HUES64 (cell line): Measurements from ENCODE around the gene CASK.

Source experiments
- H3K27ac ChIP-seq: 2 replicates; pipeline ENCODE4 v1.7.0; 2013; ENCODE audit warnings: low read depth, low read length, inconsistent platforms
- H3K27me3 ChIP-seq: 2 replicates; pipeline ENCODE4 v1.6.1; 2013; ENCODE audit warnings: mild to moderate bottlenecking, low read length; ENCODE audit not compliant: insufficient read depth
- H3K36me3 ChIP-seq: 2 replicates; pipeline ENCODE4 v1.6.1; 2013; ENCODE audit warnings: mild to moderate bottlenecking, low read length; ENCODE audit not compliant: insufficient read depth
- H3K4me1 ChIP-seq: 2 replicates; pipeline ENCODE4 v1.6.1; 2013; ENCODE audit warnings: mild to moderate bottlenecking, low read length, moderate library complexity; ENCODE audit not compliant: insufficient read depth
- H3K4me3 ChIP-seq: 2 replicates; pipeline ENCODE4 v1.5.1; 2013; ENCODE audit warnings: mild to moderate bottlenecking, low read length, moderate library complexity
- H3K9ac ChIP-seq: 2 replicates; pipeline ENCODE4 v1.6.1; 2013; ENCODE audit warnings: mild to moderate bottlenecking, low read depth, low read length
- H3K9me3 ChIP-seq: 2 replicates; pipeline ENCODE4 v1.6.1; 2013; ENCODE audit warnings: low read depth, low read length; ENCODE audit not compliant: insufficient read depth
- WGBS: fragments of 150-250, 120-280 bp; methylation state at CpG from one replicate; pipeline ENCODE4 v1.1.7; 2013; ENCODE audit warnings: missing lambda C conversion rate; 5-methylcytosine and 5-hydroxymethylcytosine counted together

Gene CASK

GRCh38 chrX:41827886-41828285, 95.5 kb downstream of the CASK start:
- Histone ChIP-seq H3K27ac (no peak overlapping the region), H3K9me3 (no peaks in the 10 kb centered on the region), H3K9ac (no peak overlapping the region), H3K36me3 (no peaks in the 10 kb centered on the region), H3K27me3 (no peaks in the 10 kb centered on the region), H3K4me1 (peaks cover 3% of the 10 kb centered on the region; the same call in 1 of the 2 replicates), H3K4me3 (no peak overlapping the region)

- Histone ChIP-seq H3K4me1 (peaks cover 3% of the 10 kb centered on the region; the same call in 1 of the 2 replicates), H3K9me3 (no peaks in the 10 kb centered on the region), H3K9ac (no peak overlapping the region), H3K27ac (no peak overlapping the region), H3K27me3 (no peaks in the 10 kb centered on the region), H3K4me3 (no peak overlapping the region), H3K36me3 (no peaks in the 10 kb centered on the region)
- 80% methylated on average over 1 of the region's 2 CpGs for WGBS
Measured at GRCh38 chrX:41825796-41826195, 97.6 kb downstream of the CASK start.

GRCh38 chrX:41824551-41824950, 98.8 kb downstream of the CASK start:
- peaks cover 3% of the 10 kb centered on the region; the same call in 1 of the 2 replicates for H3K4me1 ChIP-seq
- no peak overlapping the region for H3K27ac ChIP-seq
- WGBS, result 93% methylated on average over 3 of the region's 3 CpGs
- H3K27me3 ChIP-seq, result no peaks in the 10 kb centered on the region
- H3K9me3 ChIP-seq, result no peaks in the 10 kb centered on the region
- H3K4me3 ChIP-seq, result no peak overlapping the region
- H3K9ac ChIP-seq, result no peak overlapping the region
- H3K36me3 ChIP-seq, result no peaks in the 10 kb centered on the region

- no peak overlapping the region for H3K27ac ChIP-seq
- H3K4me1 ChIP-seq, result peaks cover 3% of the 10 kb centered on the region; the same call in 1 of the 2 replicates
- no peak overlapping the region for H3K4me3 ChIP-seq
- H3K27me3 ChIP-seq, result no peaks in the 10 kb centered on the region
- no peaks in the 10 kb centered on the region for H3K36me3 ChIP-seq
- H3K9me3 ChIP-seq, result no peaks in the 10 kb centered on the region
- 97% methylated on average over 4 of the region's 4 CpGs for WGBS
- no peak overlapping the region for H3K9ac ChIP-seq
Measured at GRCh38 chrX:41823402-41823801, 100.0 kb downstream of the CASK start.

GRCh38 chrX:41822892-41823291, 100.5 kb downstream of the CASK start:
- Histone ChIP-seq H3K9ac (no peak overlapping the region), H3K4me1 (no peaks in the 10 kb centered on the region; the same call in 1 of the 2 replicates), H3K27ac (no peak overlapping the region), H3K36me3 (no peaks in the 10 kb centered on the region), H3K9me3 (no peaks in the 10 kb centered on the region), H3K4me3 (no peak overlapping the region), H3K27me3 (no peaks in the 10 kb centered on the region)
- no CpG with 5 or more reads among the region's 2 CpGs for WGBS

GRCh38 chrX:41808047-41808446, 115.3 kb downstream of the CASK start:
- H3K27me3 ChIP-seq, result no peaks in the 10 kb centered on the region
- no peak overlapping the region for H3K9ac ChIP-seq
- H3K36me3 ChIP-seq, result 0 out of 2 replicates have a peak, but pooled peaks cover 2% of the 10 kb centered on the region
- no peak overlapping the region for H3K27ac ChIP-seq
- H3K4me3 ChIP-seq, result no peak overlapping the region
- 0 out of 2 replicates have a peak, but pooled peaks cover 4% of the 10 kb centered on the region for H3K4me1 ChIP-seq
- peaks cover 5% of the 10 kb centered on the region; the same call in 1 of the 2 replicates for H3K9me3 ChIP-seq
- WGBS, result 97% methylated on average over 5 of the region's 5 CpGs

- H3K4me1 ChIP-seq, result 0 out of 2 replicates have a peak, but pooled peaks cover 4% of the 10 kb centered on the region
- H3K36me3 ChIP-seq, result no peaks in the 10 kb centered on the region
- WGBS, result 60% methylated on average over 6 of the region's 6 CpGs
- no peak overlapping the region for H3K4me3 ChIP-seq
- no peaks in the 10 kb centered on the region for H3K27me3 ChIP-seq
- no peak overlapping the region for H3K9ac ChIP-seq
- 0 out of 2 replicates have a peak, but pooled peaks cover under 1% of the 10 kb centered on the region for H3K9me3 ChIP-seq
- H3K27ac ChIP-seq, result no peak overlapping the region
Measured at GRCh38 chrX:41802958-41803357, 120.4 kb downstream of the CASK start.

- Histone ChIP-seq H3K27me3 (no peaks in the 10 kb centered on the region), H3K4me1 (0 out of 2 replicates have a peak, but pooled peaks cover 2% of the 10 kb centered on the region), H3K9me3 (no peaks in the 10 kb centered on the region), H3K9ac (no peak overlapping the region), H3K36me3 (no peaks in the 10 kb centered on the region), H3K4me3 (no peak overlapping the region), H3K27ac (no peak overlapping the region)
- WGBS, result 82% methylated on average over 5 of the region's 6 CpGs
Measured at GRCh38 chrX:41799661-41800060, 123.7 kb downstream of the CASK start.

GRCh38 chrX:41796577-41796976, 126.8 kb downstream of the CASK start:
- 93% methylated on average over 1 of the region's 1 CpG for whole genome bisulfite sequencing
- Histone ChIP-seq H3K9ac (no peak overlapping the region), H3K9me3 (no peaks in the 10 kb centered on the region), H3K4me1 (no peaks in the 10 kb centered on the region), H3K4me3 (no peak overlapping the region), H3K36me3 (no peaks in the 10 kb centered on the region), H3K27ac (no peak overlapping the region), H3K27me3 (no peaks in the 10 kb centered on the region)

GRCh38 chrX:41796046-41796445, 127.3 kb downstream of the CASK start:
- no peaks in the 10 kb centered on the region for H3K9me3 ChIP-seq
- WGBS, result 100% methylated on average over 1 of the region's 1 CpG

GRCh38 chrX:41789374-41789773, 134.0 kb downstream of the CASK start:
- H3K9me3 ChIP-seq, result no peaks in the 10 kb centered on the region
- no peak overlapping the region for H3K4me3 ChIP-seq
- no peak overlapping the region for H3K27ac ChIP-seq
- H3K27me3 ChIP-seq, result no peaks in the 10 kb centered on the region
- no peak overlapping the region for H3K9ac ChIP-seq
- H3K4me1 ChIP-seq, result no peaks in the 10 kb centered on the region
- WGBS, result 100% methylated on average over 1 of the region's 2 CpGs
- peaks cover 8% of the 10 kb centered on the region; the same call in 1 of the 2 replicates for H3K36me3 ChIP-seq

More at GRCh38 chrX:41796046-41796445, 127.3 kb downstream of the CASK start:
- Histone ChIP-seq H3K36me3 (no peaks in the 10 kb centered on the region), H3K9ac (no peak overlapping the region), H3K27me3 (no peaks in the 10 kb centered on the region), H3K4me3 (no peak overlapping the region), H3K27ac (no peak overlapping the region), H3K4me1 (no peaks in the 10 kb centered on the region)

- H3K27me3 ChIP-seq, result no peaks in the 10 kb centered on the region
- no peaks in the 10 kb centered on the region for H3K9me3 ChIP-seq
- H3K4me3 ChIP-seq, result no peak overlapping the region
- H3K27ac ChIP-seq, result no peak overlapping the region
- H3K9ac ChIP-seq, result no peak overlapping the region
- no peaks in the 10 kb centered on the region; the same call in 1 of the 2 replicates for H3K4me1 ChIP-seq
- H3K36me3 ChIP-seq, result peaks cover 8% of the 10 kb centered on the region; the same call in 1 of the 2 replicates
- WGBS, result 91% methylated on average over 2 of the region's 2 CpGs
Measured at GRCh38 chrX:41785685-41786084, 137.7 kb downstream of the CASK start.
